T-helper 9 cell (primary cell): ENCODE data around the gene TOMM70.
A peak's percentile ranks its signal among the peaks of the same experiment; 100 is the strongest.
"Not testable (repeated sequence)": the region's sequence is repeated elsewhere in the genome, so short reads cannot be mapped to it uniquely, and the experiment has no call there.

Source experiments
- DNase-seq: peaks from one replicate; pipeline ENCODE4 v3.0.0-alpha.2; 2020
- total RNA-seq, 2 donors: gene quantifications; one replicate each; lab custom pipeline; 2026; lab: John Stamatoyannopoulos, UW

TOMM70 gene
- 58.2 to 152 reads per million in 2 donors for total RNA-seq

GRCh38 chr3:100400780-100401673, at the start of gene TOMM70, which contains the start of gene LNP1:
TSS of gene TOMM70 (minus strand) at chr3:100401089. CDS start at chr3:100400949, 140 bp downstream.
TSS of gene LNP1 (plus strand) at chr3:100401539. CDS start at chr3:100429730, 28,191 bp downstream.
- DNase-seq = peak; percentile 90

- DNase-seq = no peak
Measured at GRCh38 chr3:100449214-100449613, 48.3 kb upstream of the TOMM70 start.

GRCh38 chr3:100448079-100448478, 47.2 kb upstream of the TOMM70 start:
- no peak for DNase-seq

GRCh38 chr3:100447067-100447466, 46.2 kb upstream of the TOMM70 start:
- DNase-seq = not testable (repeated sequence)

- DNase-seq = no peak
Measured at GRCh38 chr3:100443690-100444089, 42.8 kb upstream of the TOMM70 start.

GRCh38 chr3:100440895-100441294, 40.0 kb upstream of the TOMM70 start:
- DNase-seq = no peak

- DNase-seq = no peak
Measured at GRCh38 chr3:100438623-100438974, 37.7 kb upstream of the TOMM70 start.

- DNase-seq = no peak
Measured at GRCh38 chr3:100437721-100438622, 37.1 kb upstream of the TOMM70 start.

- DNase-seq = no peak
Measured at GRCh38 chr3:100436951-100437350, 36.1 kb upstream of the TOMM70 start.

- DNase-seq = no peak
Measured at GRCh38 chr3:100429187-100429716, 28.4 kb upstream of the TOMM70 start.

GRCh38 chr3:100427699-100428098, 26.8 kb upstream of the TOMM70 start:
- DNase-seq = no peak

- no peak for DNase-seq
Measured at GRCh38 chr3:100426067-100426682, 25.3 kb upstream of the TOMM70 start.

- no peak for DNase-seq
Measured at GRCh38 chr3:100425316-100425715, 24.4 kb upstream of the TOMM70 start.

GRCh38 chr3:100424261-100424660, 23.4 kb upstream of the TOMM70 start:
- no peak for DNase-seq

- DNase-seq = no peak
Measured at GRCh38 chr3:100423611-100424010, 22.7 kb upstream of the TOMM70 start.

GRCh38 chr3:100420885-100421284, 20.0 kb upstream of the TOMM70 start:
- no peak for DNase-seq

- DNase-seq = no peak
Measured at GRCh38 chr3:100419406-100419805, 18.5 kb upstream of the TOMM70 start.

- DNase-seq = no peak
Measured at GRCh38 chr3:100416863-100417262, 16.0 kb upstream of the TOMM70 start.

- DNase-seq = no peak
Measured at GRCh38 chr3:100416176-100416575, 15.3 kb upstream of the TOMM70 start.

GRCh38 chr3:100413613-100414012, 12.7 kb upstream of the TOMM70 start:
- no peak for DNase-seq

- no peak for DNase-seq
Measured at GRCh38 chr3:100412912-100413590, 12.2 kb upstream of the TOMM70 start.
